H54 (cell line): Measurements from ENCODE around the gene MAGOH.
"Not testable (repeated sequence)": the region's sequence is repeated elsewhere in the genome, so short reads cannot be mapped to it uniquely, and the experiment has no call there.

ENCODE experiments used
- DNase-seq: peaks from one replicate; pipeline ENCODE4 v3.0.0; 2011; ENCODE audit warnings: low spot score, mixed read lengths; ENCODE audit not compliant: insufficient read length
- FAIRE-seq: peaks from 3 replicates; lab custom pipeline; 2011; peaks lifted over from hg19 to GRCh38; lab: Jason Lieb, UNC
- POLR2A ChIP-seq: IDR thresholded peaks from 2 replicates; pipeline ENCODE4 v1.6.1; 2011; ENCODE audit warnings: low read depth, mild to moderate bottlenecking, low read length

The MAGOH gene

GRCh38 chr1:53197291-53198200 is 40.8 kb downstream of the MAGOH start:
- no peak for TF ChIP-seq POLR2A
- peak; percentile 23 for DNase-seq
- FAIRE-seq = peak; percentile 53

GRCh38 chr1:53196485-53197290 is 41.6 kb downstream of the MAGOH start, which contains the start of gene CPT2:
TSS of gene CPT2 (plus strand) at chr1:53196824. CDS start at chr1:53196944, 120 bp downstream.
- FAIRE-seq = peak; percentile 60
- peak; percentile 94 for DNase-seq
- TF ChIP-seq POLR2A = peak; percentile 91

- no peak for TF ChIP-seq POLR2A
- DNase-seq = no peak
- no peak for FAIRE-seq
Measured at GRCh38 chr1:53196017-53196484, 42.3 kb downstream of the MAGOH start.

DNA sequence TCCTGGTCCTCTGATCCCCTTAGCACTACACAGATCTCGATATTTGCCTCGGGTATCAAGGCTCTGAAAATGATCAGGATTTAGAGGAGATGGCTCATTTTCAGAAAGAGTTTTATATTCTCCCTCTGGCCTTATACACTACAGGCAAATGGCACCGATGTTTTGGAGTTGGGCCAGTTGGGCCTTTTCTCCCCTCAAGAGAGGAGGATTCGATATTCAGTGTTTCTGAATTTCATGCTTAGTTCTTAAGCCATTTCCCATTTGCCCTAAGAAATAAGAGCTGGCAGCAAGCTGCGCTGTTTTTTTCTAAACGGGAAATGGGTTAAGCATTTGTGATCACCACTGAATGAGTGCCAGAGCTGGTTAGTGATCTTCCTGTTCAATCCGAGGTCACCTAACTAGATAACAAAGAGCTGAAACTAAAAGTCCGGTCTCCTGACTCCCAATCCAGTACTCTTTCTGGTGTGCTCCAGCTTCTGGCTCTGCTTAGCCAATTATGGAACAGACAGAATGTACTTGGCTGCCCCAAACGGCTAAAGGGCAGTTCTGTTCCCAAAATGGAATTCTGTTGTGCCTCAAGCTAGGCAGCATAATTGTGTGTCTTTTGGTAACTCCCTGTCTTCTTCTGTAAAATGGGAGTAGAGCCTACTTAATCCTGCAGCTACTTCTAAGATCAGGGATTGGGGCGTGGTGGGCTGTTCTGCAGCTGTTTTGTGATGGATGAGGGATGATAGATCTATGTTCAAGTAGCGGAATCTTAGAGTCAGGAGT is 42.9 kb downstream of the MAGOH start:
- no peak for DNase-seq
- TF ChIP-seq POLR2A = no peak
- FAIRE-seq = no peak

- FAIRE-seq (no peak), DNase-seq (no peak)
- TF ChIP-seq POLR2A = no peak
Measured at GRCh38 chr1:53190210-53190611, 48.1 kb downstream of the MAGOH start.

- FAIRE-seq (no peak), DNase-seq (no peak)
- TF ChIP-seq POLR2A = no peak
Measured at GRCh38 chr1:53189061-53189460, 49.3 kb downstream of the MAGOH start.

GRCh38 chr1:53188099-53188498 is 50.2 kb downstream of the MAGOH start:
- no peak for TF ChIP-seq POLR2A
- FAIRE-seq (no peak), DNase-seq (no peak)

GRCh38 chr1:53187401-53187800 is 50.9 kb downstream of the MAGOH start:
- no peak for TF ChIP-seq POLR2A
- FAIRE-seq = no peak

DNA sequence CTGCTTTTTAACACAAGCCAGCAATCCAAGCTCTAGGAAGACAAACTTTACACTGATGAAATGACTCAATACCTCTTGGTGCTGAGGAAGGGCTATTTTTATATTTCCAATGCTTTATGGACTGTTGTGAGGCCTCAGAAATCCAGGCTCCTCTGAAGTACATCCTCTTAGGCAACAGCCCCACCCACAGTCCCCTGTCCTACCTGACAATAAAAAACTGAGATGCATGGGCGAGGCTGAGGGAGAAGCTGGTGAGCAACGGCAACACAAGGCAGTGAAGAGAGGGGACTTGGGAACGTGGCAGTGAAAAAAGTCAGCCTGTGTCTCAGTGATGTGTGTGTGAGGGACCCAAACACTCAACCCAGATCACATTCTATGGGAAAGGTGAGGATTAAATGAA is 51.8 kb downstream of the MAGOH start:
- no peak for TF ChIP-seq POLR2A
- DNase-seq = no peak
- FAIRE-seq = no peak

More at GRCh38 chr1:53187401-53187800, 50.9 kb downstream of the MAGOH start:
- DNase-seq = no peak

DNA sequence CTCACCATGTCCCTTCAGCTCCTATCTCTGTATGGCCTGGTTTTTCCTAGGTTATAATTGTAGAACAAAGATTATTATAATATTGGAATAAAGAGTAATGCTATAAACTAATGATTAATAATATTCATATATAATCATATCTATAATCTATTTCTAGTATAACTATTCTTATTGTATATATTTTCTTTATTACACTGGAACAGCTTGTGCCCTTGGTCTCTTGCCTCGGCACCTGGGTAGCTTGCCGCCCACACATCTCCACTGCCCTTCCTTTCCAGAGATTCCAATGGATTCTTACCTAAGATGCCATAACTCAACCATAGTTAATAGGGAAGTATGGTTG is 52.4 kb downstream of the MAGOH start:
- not testable (repeated sequence) for FAIRE-seq, DNase-seq

DNA sequence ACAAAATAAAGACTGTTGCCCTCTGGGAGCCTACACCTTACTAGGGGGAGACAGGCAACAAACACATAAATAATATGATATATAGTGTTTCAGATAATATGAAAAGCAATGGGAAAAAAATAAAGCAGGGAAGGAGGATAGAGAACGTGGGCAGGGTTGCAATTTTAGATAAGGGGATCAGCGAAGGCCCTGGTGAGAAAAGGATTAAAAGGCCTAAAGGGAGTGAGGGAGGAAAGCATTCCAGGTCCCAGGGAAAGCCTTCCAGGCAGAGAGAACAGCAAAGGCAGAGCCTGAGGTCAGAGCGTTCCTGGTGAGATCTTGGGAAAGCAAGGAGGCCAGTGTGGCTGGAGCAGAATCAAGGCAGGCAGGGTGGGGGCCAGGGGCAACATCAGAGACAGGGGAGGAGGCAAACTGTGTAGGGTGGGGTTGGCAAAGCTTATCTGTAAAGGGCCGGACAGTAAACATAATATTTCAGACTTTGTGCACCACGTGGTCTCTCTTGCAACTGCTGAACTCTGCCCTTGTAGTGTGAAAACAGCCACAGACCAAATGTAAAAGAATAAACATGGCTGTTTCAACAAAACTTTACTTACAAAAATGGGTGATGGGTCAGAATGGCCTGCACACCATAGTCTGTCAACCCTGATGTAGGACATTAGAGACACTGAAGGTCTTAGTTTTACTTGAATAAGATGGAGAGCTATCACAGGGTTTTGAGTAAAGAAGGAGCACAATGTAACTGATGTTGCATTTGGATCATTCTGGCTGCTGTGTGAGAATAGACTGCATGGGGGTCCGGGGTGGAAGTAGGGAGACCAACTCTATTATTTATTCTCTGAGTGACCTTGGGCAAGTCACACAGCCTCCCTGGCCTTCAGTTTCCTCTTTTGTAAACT is 55.0 kb downstream of the MAGOH start:
- no peak for FAIRE-seq
- DNase-seq = no peak

DNA sequence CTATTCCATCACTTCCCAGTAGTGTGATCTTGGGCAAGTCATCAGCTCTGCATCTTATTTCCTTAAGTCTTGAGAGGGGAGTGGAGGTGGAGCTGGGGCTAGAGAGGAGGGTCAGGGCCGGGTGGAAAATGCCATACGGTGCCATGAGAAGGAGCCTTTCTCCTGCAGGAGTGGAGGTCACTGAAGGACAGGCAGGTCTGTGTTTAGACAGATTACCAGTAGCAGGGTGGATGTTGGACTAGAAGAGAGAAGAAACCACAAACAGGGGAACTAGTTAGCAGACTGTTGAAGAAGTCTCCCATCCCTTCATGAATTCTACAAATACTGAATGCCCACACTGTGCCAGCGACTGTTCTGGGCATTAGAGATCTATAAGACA is 55.6 kb downstream of the MAGOH start:
- FAIRE-seq (no peak), DNase-seq (no peak)
- no peak for TF ChIP-seq POLR2A

More for the DNA sequence above, 55.0 kb downstream of the MAGOH start:
- TF ChIP-seq POLR2A = no peak
